ENCODE data around the gene TBC1D8. TPM values are rescaled to one million over a fixed set of nuclear protein-coding genes. Genes with fewer than 3 reads are reported as not detected.

TBC1D8 gene
- total RNA-seq, 2 experiments from 2014 or later = 4.0 to 4.5 TPM

- Mint-ChIP-seq H3K4me1 (ENCODE audit: low read depth) (peaks cover 5% of the 10 kb centered on the region), H3K9me3 (no peaks in the 10 kb centered on the region), H3K36me3 (ENCODE audit: low read depth) (no peaks in the 10 kb centered on the region), H3K27ac (no peak overlapping the region), H3K27me3 (ENCODE audit: low read depth) (peaks cover 22% of the 10 kb centered on the region), H3K4me3 (no peak overlapping the region)
- CTCF ChIA-PET = no interaction called here
- no peak for DNase-seq
- intact Hi-C loops (cut with micrococcal nuclease) = no loop called here
Observed at GRCh38 chr2:101146535-101146934, 4.6 kb downstream of the TBC1D8 start.

DNA sequence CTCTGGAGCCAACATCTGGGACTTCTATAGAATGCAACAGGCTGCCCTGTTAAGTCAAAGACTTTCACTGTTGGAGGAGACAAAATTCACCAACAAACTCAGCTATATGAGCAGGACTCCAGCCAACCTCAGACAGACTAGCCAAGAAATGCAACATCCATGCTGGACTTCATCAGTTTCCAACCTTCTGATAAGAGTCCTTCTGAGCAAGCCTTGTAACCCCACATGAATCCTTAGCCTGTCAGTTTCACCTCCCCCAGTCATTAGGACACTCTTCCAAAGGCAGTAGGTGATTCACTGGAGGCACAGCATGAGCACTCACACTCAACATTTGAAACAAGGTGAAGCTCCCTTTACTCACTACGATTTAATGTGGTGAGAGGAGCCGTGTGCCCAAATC, 5.8 kb downstream of the TBC1D8 start:
- CTCF ChIA-PET = no interaction called here
- Mint-ChIP-seq H3K27me3 (ENCODE audit: low read depth) (peaks cover 25% of the 10 kb centered on the region), H3K4me3 (no peak overlapping the region), H3K27ac (no peak overlapping the region), H3K9me3 (no peaks in the 10 kb centered on the region), H3K36me3 (ENCODE audit: low read depth) (no peaks in the 10 kb centered on the region), H3K4me1 (ENCODE audit: low read depth) (peaks cover 4% of the 10 kb centered on the region)
- no peak for DNase-seq
- intact Hi-C loops (cut with micrococcal nuclease) = no loop called here

DNA sequence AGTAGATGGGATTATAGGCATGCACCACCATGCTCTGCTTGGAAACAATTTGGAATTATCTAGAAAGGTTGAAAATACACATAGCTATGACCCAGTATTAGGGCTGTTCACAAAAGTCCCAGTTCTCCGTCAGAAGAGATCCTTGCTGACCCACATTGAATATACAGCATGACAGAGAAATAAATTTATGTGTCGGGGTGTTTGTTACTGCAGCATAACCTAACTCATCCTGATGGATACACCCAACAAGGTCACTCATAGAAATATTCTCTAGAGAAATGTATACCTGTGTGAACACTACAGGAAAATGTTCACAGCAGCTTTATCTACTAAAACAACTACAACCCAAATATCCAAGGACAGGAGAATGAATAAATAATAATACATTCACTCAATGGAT, 9.0 kb downstream of the TBC1D8 start:
- no peaks in the 10 kb centered on the region for H3K36me3 Mint-ChIP-seq (ENCODE audit: low read depth)
- CTCF ChIA-PET = no interaction called here
- no peaks in the 10 kb centered on the region for H3K9me3 Mint-ChIP-seq
- intact Hi-C loops (cut with micrococcal nuclease) = no loop called here
- no peak overlapping the region for H3K4me3 Mint-ChIP-seq
- DNase-seq = no peak
- H3K27ac Mint-ChIP-seq = no peak overlapping the region
- H3K4me1 Mint-ChIP-seq (ENCODE audit: low read depth) = no peaks in the 10 kb centered on the region
- peaks cover 10% of the 10 kb centered on the region for H3K27me3 Mint-ChIP-seq (ENCODE audit: low read depth)

- Mint-ChIP-seq H3K27me3 (ENCODE audit: low read depth) (peaks cover 9% of the 10 kb centered on the region), H3K36me3 (ENCODE audit: low read depth) (no peaks in the 10 kb centered on the region), H3K9me3 (no peaks in the 10 kb centered on the region), H3K4me3 (no peak overlapping the region), H3K4me1 (ENCODE audit: low read depth) (no peaks in the 10 kb centered on the region), H3K27ac (no peak overlapping the region)
- intact Hi-C loops (cut with micrococcal nuclease) = no loop called here
- DNase-seq = no peak
- CTCF ChIA-PET = no interaction called here
Observed at GRCh38 chr2:101140978-101141655, 10.1 kb downstream of the TBC1D8 start.

- no peaks in the 10 kb centered on the region for H3K4me1 Mint-ChIP-seq (ENCODE audit: low read depth)
- CTCF ChIA-PET = interaction anchor here (0.6 to 1.2 kb wide), 2 partner anchors 98 to 536 kb away, joined by 3 read pairs; no protein-coding TSS in a partner anchor
- intact Hi-C loops (cut with micrococcal nuclease) = no loop called here
Observed at GRCh38 chr2:101140237-101140636, 10.9 kb downstream of the TBC1D8 start.

GRCh38 chr2:101139495-101139894, 11.7 kb downstream of the TBC1D8 start:
- Mint-ChIP-seq H3K4me3 (no peak overlapping the region), H3K27ac (no peak overlapping the region), H3K4me1 (ENCODE audit: low read depth) (no peaks in the 10 kb centered on the region), H3K27me3 (ENCODE audit: low read depth) (peaks cover 8% of the 10 kb centered on the region), H3K36me3 (ENCODE audit: low read depth) (no peaks in the 10 kb centered on the region), H3K9me3 (no peaks in the 10 kb centered on the region)
- DNase-seq = no peak
- intact Hi-C loops (cut with micrococcal nuclease) = no loop called here
- CTCF ChIA-PET = interaction anchor here (1.2 kb wide), 1 partner anchor 535 kb away, joined by 3 read pairs; no protein-coding TSS in a partner anchor

More at GRCh38 chr2:101140237-101140636, 10.9 kb downstream of the TBC1D8 start:
- no peak overlapping the region for H3K4me3 Mint-ChIP-seq
- no peaks in the 10 kb centered on the region for H3K36me3 Mint-ChIP-seq (ENCODE audit: low read depth)
- no peak for DNase-seq
- H3K27ac Mint-ChIP-seq = no peak overlapping the region
- no peaks in the 10 kb centered on the region for H3K9me3 Mint-ChIP-seq
- peaks cover 8% of the 10 kb centered on the region for H3K27me3 Mint-ChIP-seq (ENCODE audit: low read depth)

DNA sequence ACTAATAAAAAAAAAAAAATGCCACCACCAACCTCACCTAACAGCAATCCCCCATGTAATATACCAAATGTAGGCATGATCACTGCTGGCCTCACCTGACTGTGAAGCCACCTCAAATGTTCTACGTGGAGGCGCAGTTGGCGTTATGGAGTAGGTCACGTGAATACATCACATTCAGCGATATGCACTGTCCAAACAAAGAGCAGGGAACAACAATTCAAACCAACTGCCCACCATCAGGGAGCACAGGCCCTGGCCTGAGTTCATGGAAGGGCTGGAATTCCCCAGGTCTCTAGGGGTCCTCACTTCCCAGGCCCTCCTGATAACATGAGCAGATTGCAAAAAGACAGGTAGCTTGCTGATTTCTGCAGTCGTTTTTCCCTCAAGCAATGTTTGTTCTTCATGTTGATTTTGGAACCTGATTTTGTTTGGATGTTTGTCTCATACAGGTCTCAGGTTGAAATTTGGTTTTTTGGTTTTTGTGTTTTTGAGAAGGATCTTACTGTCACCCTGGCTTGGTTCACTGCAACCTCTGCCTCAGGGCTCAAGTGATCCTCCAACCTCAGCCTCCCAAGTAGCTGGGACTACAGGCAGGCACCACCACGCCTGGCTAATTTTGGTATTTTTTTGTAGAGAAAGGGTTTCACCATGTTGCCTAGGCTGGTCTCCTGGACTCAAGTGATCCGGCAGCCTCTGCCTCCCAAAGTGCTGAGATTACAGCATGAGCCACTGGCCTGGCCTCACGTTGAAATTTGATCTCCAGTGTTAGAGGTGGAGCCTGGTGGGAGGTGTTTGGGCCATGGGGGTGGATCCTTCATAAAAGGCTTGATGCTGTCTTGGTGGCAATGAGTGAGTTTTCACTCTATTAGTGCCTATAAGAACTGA, 15.5 kb downstream of the TBC1D8 start:
- H3K9me3 Mint-ChIP-seq = no peaks in the 10 kb centered on the region
- no peak overlapping the region for H3K4me3 Mint-ChIP-seq
- DNase-seq = no peak
- no peak overlapping the region for H3K27ac Mint-ChIP-seq
- no peaks in the 10 kb centered on the region for H3K27me3 Mint-ChIP-seq (ENCODE audit: low read depth)
- no peaks in the 10 kb centered on the region for H3K4me1 Mint-ChIP-seq (ENCODE audit: low read depth)
- intact Hi-C loops (cut with micrococcal nuclease) = no loop called here
- CTCF ChIA-PET = no interaction called here
- no peaks in the 10 kb centered on the region for H3K36me3 Mint-ChIP-seq (ENCODE audit: low read depth)

DNA sequence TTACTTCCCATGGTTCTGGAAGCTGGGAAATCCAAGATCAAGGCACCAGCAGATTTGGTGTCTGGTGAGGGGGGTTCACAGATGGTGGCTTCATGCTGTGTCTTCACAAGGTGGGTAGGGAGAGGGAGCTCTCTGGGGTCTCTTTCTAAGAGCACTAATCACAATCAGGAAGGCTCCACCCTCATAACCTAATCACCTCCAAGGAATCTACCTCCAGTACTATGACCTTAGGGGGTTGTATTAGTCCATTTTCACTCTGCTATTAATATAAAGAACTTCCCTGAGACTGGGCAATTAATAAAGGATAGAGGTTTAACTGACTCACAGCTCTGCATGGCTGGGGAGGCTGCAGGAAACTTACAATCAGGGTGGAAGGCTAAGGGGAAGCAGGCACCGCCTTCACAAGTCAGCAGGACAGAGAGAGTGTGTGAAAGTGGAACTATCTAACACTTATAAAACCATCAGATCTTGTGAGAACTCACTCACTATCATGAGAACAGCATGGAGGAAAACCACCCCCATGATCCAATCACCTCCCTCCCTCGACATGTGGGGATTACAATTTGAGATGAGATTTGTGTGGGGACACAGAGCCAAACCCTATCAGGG, 17.6 kb downstream of the TBC1D8 start:
- no peak for DNase-seq
- H3K9me3 Mint-ChIP-seq = no peaks in the 10 kb centered on the region
- H3K4me3 Mint-ChIP-seq = no peak overlapping the region
- no peak overlapping the region for H3K27ac Mint-ChIP-seq
- CTCF ChIA-PET = no interaction called here
- no peaks in the 10 kb centered on the region for H3K27me3 Mint-ChIP-seq (ENCODE audit: low read depth)
- no peaks in the 10 kb centered on the region for H3K4me1 Mint-ChIP-seq (ENCODE audit: low read depth)
- H3K36me3 Mint-ChIP-seq (ENCODE audit: low read depth) = no peaks in the 10 kb centered on the region
- intact Hi-C loops (cut with micrococcal nuclease) = no loop called here

DNA sequence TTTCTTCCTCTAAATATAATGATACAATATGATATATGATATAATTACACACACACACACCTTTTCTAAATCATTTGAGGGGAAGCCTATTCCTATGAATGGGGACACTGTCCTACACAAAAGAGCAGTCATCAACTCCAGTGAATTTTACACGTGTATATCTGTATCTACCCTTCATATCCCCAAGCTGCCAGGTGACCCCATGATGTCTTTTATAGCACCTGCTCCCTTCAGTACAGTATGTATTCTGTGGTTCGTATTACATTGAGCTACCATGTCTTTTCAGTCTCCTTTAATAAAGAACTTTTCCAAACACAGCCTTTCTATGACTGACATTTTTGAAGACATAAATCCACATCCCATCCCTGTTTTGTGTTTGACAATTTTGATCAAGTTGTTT, 19.0 kb downstream of the TBC1D8 start:
- H3K9me3 Mint-ChIP-seq = no peaks in the 10 kb centered on the region
- intact Hi-C loops (cut with micrococcal nuclease) = no loop called here
- H3K36me3 Mint-ChIP-seq (ENCODE audit: low read depth) = no peaks in the 10 kb centered on the region
- DNase-seq = no peak
- H3K27ac Mint-ChIP-seq = no peak overlapping the region
- H3K4me3 Mint-ChIP-seq = no peak overlapping the region
- H3K27me3 Mint-ChIP-seq (ENCODE audit: low read depth) = no peaks in the 10 kb centered on the region
- CTCF ChIA-PET = no interaction called here
- H3K4me1 Mint-ChIP-seq (ENCODE audit: low read depth) = no peaks in the 10 kb centered on the region

DNA sequence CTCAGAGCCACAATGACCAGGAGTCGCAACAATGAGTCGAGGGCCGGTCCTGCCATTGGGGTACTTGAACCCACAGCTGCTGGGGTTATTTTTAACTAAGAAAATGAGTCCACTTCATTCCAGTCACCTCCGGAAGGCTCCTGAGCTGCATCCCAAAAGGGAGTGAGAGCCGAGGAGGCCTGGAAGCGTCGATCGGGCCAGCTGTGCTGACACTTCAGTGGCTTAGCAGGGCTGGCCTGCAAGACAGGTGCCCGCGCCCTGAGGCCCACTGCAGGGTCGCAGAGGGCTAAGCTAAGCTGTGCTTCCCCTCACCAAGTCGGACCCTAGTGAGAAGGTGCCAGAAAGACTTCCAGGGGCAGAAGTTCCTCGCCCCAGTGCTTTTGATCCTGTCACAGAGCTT, 21.1 kb downstream of the TBC1D8 start:
- CTCF ChIA-PET = interaction anchor here (1.2 kb wide), 1 partner anchor 75 kb away, joined by 3 read pairs; no protein-coding TSS in a partner anchor
- no peaks in the 10 kb centered on the region for H3K27me3 Mint-ChIP-seq (ENCODE audit: low read depth)
- intact Hi-C loops (cut with micrococcal nuclease) = no loop called here
- H3K36me3 Mint-ChIP-seq (ENCODE audit: low read depth) = no peaks in the 10 kb centered on the region
- no peak for DNase-seq
- H3K4me3 Mint-ChIP-seq = no peak overlapping the region
- peaks cover 9% of the 10 kb centered on the region for H3K4me1 Mint-ChIP-seq (ENCODE audit: low read depth)
- H3K9me3 Mint-ChIP-seq = no peaks in the 10 kb centered on the region
- no peak overlapping the region for H3K27ac Mint-ChIP-seq

DNA sequence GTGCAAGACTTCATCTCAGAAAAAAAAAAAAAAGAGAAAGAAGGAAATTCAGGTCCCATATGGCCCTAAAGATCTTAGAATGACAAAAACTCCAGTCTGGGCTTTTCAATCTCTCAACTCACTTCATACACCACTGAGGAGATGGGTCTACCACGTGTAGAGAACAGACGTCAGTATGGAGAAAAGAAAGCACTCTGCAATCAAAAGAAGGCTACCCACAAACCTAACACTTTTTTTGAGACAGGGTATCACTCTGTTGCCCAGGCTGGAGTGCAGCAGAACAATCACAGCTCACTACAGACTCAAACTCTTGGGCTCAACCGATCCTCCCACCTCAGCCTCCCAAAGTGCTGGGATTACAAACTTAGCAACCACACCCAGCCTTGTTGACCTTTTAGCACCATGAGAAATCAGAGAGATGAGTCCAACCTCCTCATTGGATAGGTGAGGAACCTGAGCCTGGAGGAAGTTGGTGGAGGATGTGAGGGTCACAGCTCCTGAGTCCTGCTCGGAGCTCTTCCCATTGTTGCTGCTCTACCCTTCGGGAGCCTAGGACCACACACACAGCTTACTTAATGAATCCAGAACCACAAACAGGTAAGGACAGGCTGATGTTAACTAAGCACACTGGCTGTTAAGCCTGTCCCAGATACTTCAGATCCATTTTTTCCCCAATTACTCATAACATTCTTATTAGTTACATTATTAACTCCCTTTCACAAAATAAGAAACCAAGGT, 23.7 kb downstream of the TBC1D8 start:
- no peaks in the 10 kb centered on the region for H3K9me3 Mint-ChIP-seq

DNA sequence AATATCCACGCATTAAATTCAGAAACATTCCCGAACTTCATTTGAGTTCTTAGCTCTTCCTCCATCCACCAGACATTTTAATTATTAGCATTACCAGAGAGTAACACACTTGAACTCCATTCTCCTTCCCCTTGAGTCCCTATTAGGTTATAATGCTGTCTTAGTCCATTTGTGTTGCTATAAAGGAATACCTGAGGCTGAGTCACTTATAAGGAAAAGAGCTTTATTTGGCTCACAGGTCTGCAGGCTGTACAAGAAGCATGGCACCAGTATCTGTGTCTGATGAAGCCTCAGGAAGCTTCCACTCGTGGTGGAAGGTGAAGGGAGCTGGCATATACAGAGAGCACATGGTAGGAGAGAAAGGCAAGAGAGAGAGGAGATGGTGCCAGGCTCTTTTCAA, 25.4 kb downstream of the TBC1D8 start:
- DNase-seq = no peak
- CTCF ChIA-PET = interaction anchor here (1.7 kb wide), 1 partner anchor 27 kb away, joined by 5 read pairs; no protein-coding TSS in a partner anchor
- peaks cover 14% of the 10 kb centered on the region for H3K4me1 Mint-ChIP-seq (ENCODE audit: low read depth)
- H3K27me3 Mint-ChIP-seq (ENCODE audit: low read depth) = no peaks in the 10 kb centered on the region
- H3K27ac Mint-ChIP-seq = no peak overlapping the region
- H3K36me3 Mint-ChIP-seq (ENCODE audit: low read depth) = no peaks in the 10 kb centered on the region
- H3K9me3 Mint-ChIP-seq = no peaks in the 10 kb centered on the region
- intact Hi-C loops (cut with micrococcal nuclease) = no loop called here
- no peak overlapping the region for H3K4me3 Mint-ChIP-seq

More for the DNA sequence above, 23.7 kb downstream of the TBC1D8 start:
- Mint-ChIP-seq H3K4me1 (ENCODE audit: low read depth) (peaks cover 14% of the 10 kb centered on the region), H3K27ac (no peak overlapping the region), H3K4me3 (no peak overlapping the region), H3K27me3 (ENCODE audit: low read depth) (no peaks in the 10 kb centered on the region), H3K36me3 (ENCODE audit: low read depth) (no peaks in the 10 kb centered on the region)
- CTCF ChIA-PET = interaction anchor here (1.7 kb wide), 1 partner anchor 25 kb away, joined by 5 read pairs; no protein-coding TSS in a partner anchor
- intact Hi-C loops (cut with micrococcal nuclease) = no loop called here
- no peak for DNase-seq

Data from activated naive CD4-positive, alpha-beta T cell treated with anti-CD3 and anti-CD28 coated beads for 36 hours (primary cell).